Neural progenitor cell (in vitro differentiated cells): ENCODE measurements around the gene LBP. TPM values are rescaled to one million over a fixed set of nuclear protein-coding genes. Genes with fewer than 3 reads are reported as not detected.
"Not testable (repeated sequence)": the region's sequence is repeated elsewhere in the genome, so short reads cannot be mapped to it uniquely, and the experiment has no call there.

Source experiments
- DNase-seq: peaks from one replicate; pipeline ENCODE4 v3.0.0-alpha.2; 2016; ENCODE audit warnings: low spot score
- H2AFZ ChIP-seq: fragments of 200-600 bp; sonication (generic); replicated peaks from 2 replicates; pipeline ENCODE4 v1.6.1; 2016; ENCODE audit warnings: antibody characterized with exemption
- H3F3A ChIP-seq: fragments of 200-600 bp; sonication (generic); 2 replicates; pipeline ENCODE4 v1.6.1; 2016; ENCODE audit warnings: antibody characterized with exemption, low read depth
- H3K27ac ChIP-seq: fragments of 200-600 bp; sonication (generic); 2 replicates; pipeline ENCODE4 v1.5.1; 2016; ENCODE audit warnings: mild to moderate bottlenecking
- H3K27me3 ChIP-seq: fragments of 200-600 bp; sonication (generic); 2 replicates; pipeline ENCODE4 v1.6.1; 2016; ENCODE audit warnings: mild to moderate bottlenecking, moderate library complexity
- H3K36me3 ChIP-seq: fragments of 200-600 bp; sonication (generic); 2 replicates; pipeline ENCODE4 v1.5.1; 2016
- H3K4me1 ChIP-seq: fragments of 200-600 bp; sonication (generic); 2 replicates; pipeline ENCODE4 v1.6.1; 2016; ENCODE audit warnings: mixed run types
- H3K4me2 ChIP-seq: fragments of 200-600 bp; sonication (generic); 2 replicates; pipeline ENCODE4 v1.6.1; 2016
- H3K4me3 ChIP-seq: fragments of 200-600 bp; sonication (generic); 2 replicates; pipeline ENCODE4 v1.5.1; 2016
- H3K79me2 ChIP-seq: fragments of 200-600 bp; sonication (generic); 2 replicates; pipeline ENCODE4 v1.6.1; 2016; ENCODE audit warnings: low read depth
- H3K9ac ChIP-seq: fragments of 200-600 bp; sonication (generic); 2 replicates; pipeline ENCODE4 v1.6.1; 2016
- H3K9me3 ChIP-seq: fragments of 200-600 bp; sonication (generic); 2 replicates; pipeline ENCODE4 v1.5.1; 2016; ENCODE audit warnings: low read depth
- H4K20me1 ChIP-seq: fragments of 200-600 bp; sonication (generic); 2 replicates; pipeline ENCODE4 v1.6.1; 2016; ENCODE audit warnings: low read depth
- H3K27ac Mint-ChIP-seq: 3 replicates; pipeline ENCODE4 v1.8.0; 2021; ENCODE audit warnings: mixed read lengths
- H3K27me3 Mint-ChIP-seq: 2 replicates; pipeline ENCODE4 v1.8.0; 2022; ENCODE audit warnings: low read depth, mild to moderate bottlenecking, inconsistent platforms, moderate library complexity, mixed read lengths; ENCODE audit not compliant: insufficient read depth
- H3K36me3 Mint-ChIP-seq: 3 replicates; pipeline ENCODE4 v1.8.0; 2021; ENCODE audit warnings: mixed read lengths
- H3K4me1 Mint-ChIP-seq: 3 replicates; pipeline ENCODE4 v1.8.0; 2021; ENCODE audit warnings: mixed read lengths
- H3K4me3 Mint-ChIP-seq: 3 replicates; pipeline ENCODE4 v1.8.0; 2021; ENCODE audit warnings: mild to moderate bottlenecking, moderate library complexity, mixed read lengths
- H3K9me3 Mint-ChIP-seq: 3 replicates; pipeline ENCODE4 v1.8.0; 2020; ENCODE audit warnings: mixed read lengths
- CTCF ChIP-seq: fragments of 200-600 bp; sonication (generic); IDR thresholded peaks from 2 replicates; pipeline ENCODE4 v1.5.1; 2017; ENCODE audit warnings: antibody characterized with exemption, mild to moderate bottlenecking
- EZH2 ChIP-seq: fragments of 200-600 bp; sonication (generic); IDR thresholded peaks from 2 replicates; pipeline ENCODE4 v1.6.1; 2017; ENCODE audit warnings: antibody characterized with exemption, mild to moderate bottlenecking, moderate library complexity
- EZH2phosphoT487 ChIP-seq: fragments of 200-600 bp; sonication (generic); IDR thresholded peaks from 2 replicates; pipeline ENCODE4 v1.6.1; 2017; ENCODE audit warnings: antibody characterized with exemption
- total RNA-seq: library from RNA; depleted of rRNA; stranded (reverse); fragments of >200 nt; gene quantifications from 2 replicates; pipeline ENCODE4 v1.2.3, GENCODE V29; 2015; ENCODE audit warnings: low replicate concordance

Gene LBP
- total RNA-seq, 1 donor from 2014 or later, result not detected

GRCh38 chr20:38313676-38314075, 32.6 kb upstream of the LBP start:
- Histone ChIP-seq H2AFZ (no peak overlapping the region), H3K4me3 (no peak overlapping the region), H3K27ac (no peak overlapping the region), H3K4me2 (no peak overlapping the region), H3K4me1 (no peaks in the 10 kb centered on the region), H4K20me1 (no peaks in the 10 kb centered on the region), H3F3A (no peaks in the 10 kb centered on the region), H3K36me3 (no peaks in the 10 kb centered on the region), H3K27me3 (no peaks in the 10 kb centered on the region), H3K9me3 (no peaks in the 10 kb centered on the region), H3K79me2 (no peaks in the 10 kb centered on the region), H3K9ac (no peak overlapping the region)
- no peak overlapping the region for H3K4me3 Mint-ChIP-seq
- H3K9me3 Mint-ChIP-seq, result no peaks in the 10 kb centered on the region
- H3K4me1 Mint-ChIP-seq, result no peaks in the 10 kb centered on the region
- no peak overlapping the region for H3K27ac Mint-ChIP-seq
- peaks cover 2% of the 10 kb centered on the region for H3K27me3 Mint-ChIP-seq
- DNase-seq, result no peak
- no peak for TF ChIP-seq EZH2phosphoT487
- TF ChIP-seq CTCF, result no peak
- TF ChIP-seq EZH2, result no peak
- peaks cover 2% of the 10 kb centered on the region for H3K36me3 Mint-ChIP-seq

- not testable (repeated sequence) for H3K27me3 Mint-ChIP-seq, H3K36me3 ChIP-seq, DNase-seq, H3K4me2 ChIP-seq, H4K20me1 ChIP-seq, H3F3A ChIP-seq, H3K9ac ChIP-seq, H3K4me3 ChIP-seq, H3K79me2 ChIP-seq, H3K27ac ChIP-seq, H3K27ac Mint-ChIP-seq, H3K4me1 ChIP-seq, H2AFZ ChIP-seq, H3K4me1 Mint-ChIP-seq, H3K4me3 Mint-ChIP-seq, H3K9me3 Mint-ChIP-seq, H3K27me3 ChIP-seq, H3K9me3 ChIP-seq, H3K36me3 Mint-ChIP-seq
Measured at GRCh38 chr20:38314350-38314749, 31.9 kb upstream of the LBP start.

GRCh38 chr20:38315290-38315966, 30.9 kb upstream of the LBP start:
- no peak overlapping the region for H3K4me3 ChIP-seq
- H3K79me2 ChIP-seq, result no peaks in the 10 kb centered on the region
- H4K20me1 ChIP-seq, result no peaks in the 10 kb centered on the region
- no peak overlapping the region for H3K9ac ChIP-seq
- no peak overlapping the region for H2AFZ ChIP-seq
- Mint-ChIP-seq H3K4me3 (no peak overlapping the region), H3K9me3 (no peaks in the 10 kb centered on the region), H3K27ac (no peak overlapping the region), H3K27me3 (peaks cover 2% of the 10 kb centered on the region), H3K4me1 (no peaks in the 10 kb centered on the region), H3K36me3 (peaks cover 2% of the 10 kb centered on the region)
- H3K36me3 ChIP-seq, result no peaks in the 10 kb centered on the region
- H3K9me3 ChIP-seq, result no peaks in the 10 kb centered on the region
- H3F3A ChIP-seq, result no peaks in the 10 kb centered on the region
- no peaks in the 10 kb centered on the region for H3K27me3 ChIP-seq
- DNase-seq, result peak; percentile 16
- TF ChIP-seq EZH2phosphoT487, result no peak
- peak; percentile 17 for TF ChIP-seq CTCF
- H3K4me2 ChIP-seq, result no peak overlapping the region
- no peak overlapping the region for H3K27ac ChIP-seq
- H3K4me1 ChIP-seq, result no peaks in the 10 kb centered on the region

- no peak overlapping the region for H3K4me3 Mint-ChIP-seq
- H3K4me2 ChIP-seq, result no peak overlapping the region
Measured at GRCh38 chr20:38316341-38316740, 29.9 kb upstream of the LBP start.

More at GRCh38 chr20:38316341-38316740, 29.9 kb upstream of the LBP start:
- DNase-seq, result no peak
- Histone ChIP-seq H3K9me3 (no peaks in the 10 kb centered on the region), H4K20me1 (no peaks in the 10 kb centered on the region), H3K27me3 (peaks cover 1% of the 10 kb centered on the region), H2AFZ (no peak overlapping the region), H3K4me3 (no peak overlapping the region), H3K9ac (no peak overlapping the region), H3K79me2 (no peaks in the 10 kb centered on the region), H3K36me3 (no peaks in the 10 kb centered on the region), H3K4me1 (no peaks in the 10 kb centered on the region), H3K27ac (no peak overlapping the region), H3F3A (no peaks in the 10 kb centered on the region)
- Mint-ChIP-seq H3K9me3 (no peaks in the 10 kb centered on the region), H3K27me3 (peaks cover 4% of the 10 kb centered on the region), H3K36me3 (peaks cover 2% of the 10 kb centered on the region), H3K27ac (no peak overlapping the region), H3K4me1 (no peaks in the 10 kb centered on the region)
- no peak for TF ChIP-seq EZH2
- no peak for TF ChIP-seq EZH2phosphoT487
- TF ChIP-seq CTCF, result no peak
